Smooth muscle cell (in vitro differentiated cells): ENCODE data around the gene UBC. TPM values are rescaled to one million over a fixed set of nuclear protein-coding genes. Genes with fewer than 3 reads are reported as not detected.

Source experiments
- DNase-seq: peaks from one replicate; lab custom pipeline; 2025; ENCODE audit not compliant: unreplicated experiment; lab: John Stamatoyannopoulos, UW
- H2AFZ ChIP-seq: fragments of 200-600 bp; sonication (generic); 2 replicates; pipeline ENCODE4 v1.6.0; 2016; ENCODE audit warnings: antibody characterized with exemption, low read depth, mild to moderate bottlenecking
- H3F3A ChIP-seq: fragments of 200-600 bp; sonication (generic); 2 replicates; pipeline ENCODE4 v1.6.0; 2017; ENCODE audit warnings: antibody characterized with exemption, low read depth
- H3K27ac ChIP-seq: fragments of 200-600 bp; sonication (generic); 2 replicates; pipeline ENCODE4 v1.5.1; 2016; ENCODE audit warnings: low read depth, mild to moderate bottlenecking
- H3K27me3 ChIP-seq: fragments of 200-600 bp; sonication (generic); 2 replicates; pipeline ENCODE4 v1.6.1; 2016; ENCODE audit warnings: low read depth, mild to moderate bottlenecking
- H3K36me3 ChIP-seq: fragments of 200-600 bp; sonication (generic); 2 replicates; pipeline ENCODE4 v1.5.1; 2016; ENCODE audit warnings: low read depth
- H3K4me1 ChIP-seq: fragments of 200-600 bp; sonication (generic); 2 replicates; pipeline ENCODE4 v1.5.1; 2016; ENCODE audit warnings: low read depth
- H3K4me2 ChIP-seq: fragments of 200-600 bp; sonication (generic); 2 replicates; pipeline ENCODE4 v1.6.0; 2016; ENCODE audit warnings: mild to moderate bottlenecking
- H3K4me3 ChIP-seq: fragments of 200-600 bp; sonication (generic); 2 replicates; pipeline ENCODE4 v1.5.1; 2016; ENCODE audit warnings: mild to moderate bottlenecking
- H3K79me2 ChIP-seq: fragments of 200-600 bp; sonication (generic); 2 replicates; pipeline ENCODE4 v1.6.0; 2016; ENCODE audit warnings: low read depth, mild to moderate bottlenecking
- H3K9ac ChIP-seq: fragments of 200-600 bp; sonication (generic); 2 replicates; pipeline ENCODE4 v1.6.0; 2016; ENCODE audit warnings: low read depth
- H3K9me3 ChIP-seq: fragments of 200-600 bp; sonication (generic); replicated peaks from 2 replicates; pipeline ENCODE4 v1.5.1; 2016; ENCODE audit warnings: low read depth
- H4K20me1 ChIP-seq: fragments of 200-600 bp; sonication (generic); 2 replicates; pipeline ENCODE4 v1.6.0; 2016; ENCODE audit warnings: low read depth
- WGBS: methylation state at CpG from one replicate; pipeline ENCODE4 v1.1.7; 2016; ENCODE audit warnings: low lambda C conversion rate; 5-methylcytosine and 5-hydroxymethylcytosine counted together
- polyA plus RNA-seq: library from polyadenylated mRNA; unstranded; fragments of >200 nt; fragmentation: Nextera tagmentation; extraction: Ambion mirVana; gene quantifications from 2 replicates; pipeline ENCODE4 v1.2.1, GENCODE V29; 2016
- total RNA-seq: library from RNA; depleted of rRNA; stranded (reverse); fragments of >200 nt; gene quantifications from 2 replicates; pipeline ENCODE4 v1.2.3, GENCODE V29; 2014
- TF ChIP-seq, protein P1 (sequence below): fragments of 200-600 bp; sonication (generic); IDR thresholded peaks from 2 replicates; pipeline ENCODE4 v1.5.1; 2017; ENCODE audit warnings: borderline replicate concordance, mild to moderate bottlenecking, antibody characterized with exemption; ENCODE audit not compliant: insufficient read depth, poor library complexity, severe bottlenecking

Gene UBC
- total and polyA plus RNA-seq, 2 experiments from 2014 or later, result 1,322 to 1,327 TPM

DNA sequence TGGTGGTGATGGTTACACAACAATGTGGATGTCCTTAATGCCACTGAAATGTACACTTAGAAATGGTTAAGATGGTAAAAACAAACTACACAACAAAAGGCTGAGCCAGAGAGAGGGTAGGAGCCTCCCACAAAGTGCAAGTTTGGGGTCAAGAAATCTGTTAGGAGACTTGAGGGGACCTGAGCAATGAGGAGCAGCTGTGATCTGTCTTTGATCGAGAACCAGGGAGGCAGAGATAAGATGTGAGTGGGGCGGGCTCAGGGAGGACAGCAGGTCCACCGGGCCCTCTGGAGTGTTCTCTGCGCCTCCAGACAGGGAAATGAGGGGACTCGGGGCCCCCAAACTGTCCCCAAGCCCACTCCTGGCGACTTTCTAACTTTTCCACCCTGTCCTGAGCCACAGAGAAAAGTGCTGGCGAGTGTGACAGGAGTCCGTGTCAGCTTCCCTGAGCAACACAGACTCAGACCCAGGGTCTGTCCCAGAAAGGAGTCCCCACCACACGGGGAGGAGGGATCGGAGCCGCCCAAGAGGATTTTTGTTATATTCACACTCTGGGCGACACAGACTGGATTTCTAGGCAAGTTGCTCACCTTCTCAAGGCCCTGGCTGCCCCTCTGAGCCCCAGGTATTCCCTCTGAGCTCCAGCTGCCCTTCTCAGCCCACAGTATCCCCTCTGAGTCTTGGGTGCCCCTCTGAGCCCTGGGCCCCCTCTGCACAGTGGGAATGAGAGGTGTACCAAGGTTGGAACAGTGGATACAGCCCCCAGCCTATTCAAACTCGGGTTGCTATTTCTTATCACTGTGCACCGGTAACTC lies 39.3 kb downstream of the UBC start:
- Histone ChIP-seq H3K9me3 (no peaks in the 10 kb centered on the region), H4K20me1 (no peaks in the 10 kb centered on the region), H2AFZ (no peak overlapping the region), H3K4me1 (no peaks in the 10 kb centered on the region), H3K4me3 (no peak overlapping the region), H3K27me3 (no peaks in the 10 kb centered on the region), H3K9ac (no peak overlapping the region), H3K27ac (no peak overlapping the region), H3K4me2 (no peak overlapping the region), H3K36me3 (no peaks in the 10 kb centered on the region), H3F3A (no peaks in the 10 kb centered on the region), H3K79me2 (no peaks in the 10 kb centered on the region)
- no peak for DNase-seq
- 74% methylated on average over 14 of the region's 14 CpGs for WGBS
- TF ChIP-seq, protein P1, sequence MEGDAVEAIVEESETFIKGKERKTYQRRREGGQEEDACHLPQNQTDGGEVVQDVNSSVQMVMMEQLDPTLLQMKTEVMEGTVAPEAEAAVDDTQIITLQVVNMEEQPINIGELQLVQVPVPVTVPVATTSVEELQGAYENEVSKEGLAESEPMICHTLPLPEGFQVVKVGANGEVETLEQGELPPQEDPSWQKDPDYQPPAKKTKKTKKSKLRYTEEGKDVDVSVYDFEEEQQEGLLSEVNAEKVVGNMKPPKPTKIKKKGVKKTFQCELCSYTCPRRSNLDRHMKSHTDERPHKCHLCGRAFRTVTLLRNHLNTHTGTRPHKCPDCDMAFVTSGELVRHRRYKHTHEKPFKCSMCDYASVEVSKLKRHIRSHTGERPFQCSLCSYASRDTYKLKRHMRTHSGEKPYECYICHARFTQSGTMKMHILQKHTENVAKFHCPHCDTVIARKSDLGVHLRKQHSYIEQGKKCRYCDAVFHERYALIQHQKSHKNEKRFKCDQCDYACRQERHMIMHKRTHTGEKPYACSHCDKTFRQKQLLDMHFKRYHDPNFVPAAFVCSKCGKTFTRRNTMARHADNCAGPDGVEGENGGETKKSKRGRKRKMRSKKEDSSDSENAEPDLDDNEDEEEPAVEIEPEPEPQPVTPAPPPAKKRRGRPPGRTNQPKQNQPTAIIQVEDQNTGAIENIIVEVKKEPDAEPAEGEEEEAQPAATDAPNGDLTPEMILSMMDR, result no peak

DNA sequence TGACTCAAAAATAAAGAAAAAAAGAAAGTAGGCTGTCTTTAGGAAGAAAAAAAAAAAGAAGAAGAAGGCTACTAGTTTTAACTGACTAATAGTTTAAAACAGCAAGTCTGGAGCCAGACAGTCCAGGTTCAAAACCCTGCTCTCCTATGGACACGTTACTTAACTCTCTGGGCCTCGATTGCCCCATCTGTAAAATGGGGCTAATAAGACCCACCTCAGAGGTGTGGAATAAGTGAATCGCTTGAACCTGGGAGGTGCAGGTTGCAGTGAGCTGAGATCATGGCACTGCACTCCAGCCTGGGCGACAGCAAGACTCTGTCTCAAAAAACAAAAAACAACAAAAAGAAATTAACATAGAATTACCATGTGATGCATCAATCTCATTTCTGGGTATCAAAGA lies 40.3 kb downstream of the UBC start:
- Histone ChIP-seq H3K79me2 (no peaks in the 10 kb centered on the region), H3K4me2 (no peak overlapping the region), H3K36me3 (no peaks in the 10 kb centered on the region), H3K9me3 (no peaks in the 10 kb centered on the region), H4K20me1 (no peaks in the 10 kb centered on the region), H3K27ac (no peak overlapping the region), H3K4me3 (no peak overlapping the region), H3K4me1 (no peaks in the 10 kb centered on the region), H3K9ac (no peak overlapping the region), H3F3A (no peaks in the 10 kb centered on the region), H2AFZ (no peak overlapping the region), H3K27me3 (no peaks in the 10 kb centered on the region)
- TF ChIP-seq, protein P1, result no peak
- DNase-seq, result no peak
- WGBS, result 98% methylated on average over 4 of the region's 4 CpGs

DNA sequence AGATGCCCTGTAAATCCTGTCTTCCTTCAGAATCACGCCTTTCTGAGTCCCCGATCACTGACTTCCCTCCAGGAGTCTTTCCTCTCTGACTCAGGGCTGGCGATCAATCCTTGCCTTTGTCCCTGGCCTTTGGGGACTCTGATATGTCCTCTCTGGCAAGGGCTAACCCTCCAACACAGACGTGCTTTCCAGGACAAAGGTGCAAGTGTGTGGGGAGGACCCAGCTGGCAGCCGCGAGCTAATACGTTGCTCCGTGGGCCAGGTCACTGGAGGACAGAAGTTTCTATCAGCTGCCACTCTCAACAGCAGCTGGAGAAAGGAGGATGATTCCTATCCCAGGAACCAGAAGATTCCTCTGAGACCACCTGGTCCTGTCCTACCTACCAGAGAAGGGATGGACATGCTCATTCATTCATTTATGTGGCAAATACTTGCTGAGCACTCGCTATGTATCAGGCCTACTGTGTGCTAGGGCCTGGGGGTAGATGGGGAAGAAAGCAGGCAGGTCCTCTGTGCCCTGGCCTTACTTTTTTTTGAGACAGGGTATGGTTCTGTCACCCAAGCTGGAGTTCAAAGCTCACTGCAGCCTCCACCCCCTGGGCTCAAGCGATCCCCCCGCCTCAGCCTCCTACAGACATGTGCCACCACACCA lies 42.3 kb downstream of the UBC start:
- Histone ChIP-seq H3K4me2 (no peak overlapping the region), H3K27ac (no peak overlapping the region), H4K20me1 (no peaks in the 10 kb centered on the region), H3K27me3 (no peaks in the 10 kb centered on the region), H3K36me3 (no peaks in the 10 kb centered on the region), H3F3A (no peaks in the 10 kb centered on the region), H3K9ac (no peak overlapping the region), H3K4me3 (no peak overlapping the region), H2AFZ (no peak overlapping the region), H3K4me1 (no peaks in the 10 kb centered on the region), H3K9me3 (no peaks in the 10 kb centered on the region), H3K79me2 (no peaks in the 10 kb centered on the region)
- 81% methylated on average over 11 of the region's 11 CpGs for WGBS
- no peak for DNase-seq
- TF ChIP-seq, protein P1, result no peak

DNA sequence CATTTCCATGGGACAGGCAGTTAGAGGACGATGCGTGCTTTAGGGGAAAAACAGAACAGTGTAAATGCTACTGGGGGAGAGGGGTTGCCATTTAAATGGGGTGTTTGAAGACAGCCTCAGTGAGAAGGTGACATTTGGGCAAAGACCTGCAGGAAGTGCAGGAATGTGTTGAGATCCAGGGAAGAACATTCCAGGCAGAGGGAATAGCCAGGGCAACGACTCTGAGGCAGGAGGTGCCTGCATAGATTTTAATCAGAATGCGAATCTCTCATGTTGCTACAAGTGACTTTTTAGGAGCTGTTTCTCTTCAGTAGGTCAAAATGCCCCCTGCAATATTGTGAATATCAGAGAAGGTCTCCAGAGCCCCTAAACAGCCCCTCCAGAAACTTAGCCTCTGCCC lies 43.2 kb downstream of the UBC start:
- H3K4me2 ChIP-seq, result no peak overlapping the region
- no peak overlapping the region for H3K27ac ChIP-seq
- H3K4me3 ChIP-seq, result no peak overlapping the region
- no peaks in the 10 kb centered on the region for H4K20me1 ChIP-seq
- no peaks in the 10 kb centered on the region for H3K4me1 ChIP-seq
- no peaks in the 10 kb centered on the region for H3K27me3 ChIP-seq
- no peaks in the 10 kb centered on the region for H3K36me3 ChIP-seq
- TF ChIP-seq, protein P1, result no peak
- WGBS, result 77% methylated on average over 4 of the region's 4 CpGs
- H3F3A ChIP-seq, result no peaks in the 10 kb centered on the region
- H2AFZ ChIP-seq, result no peak overlapping the region
- no peak for DNase-seq
- no peak overlapping the region for H3K9ac ChIP-seq
- no peaks in the 10 kb centered on the region for H3K9me3 ChIP-seq
- H3K79me2 ChIP-seq, result no peaks in the 10 kb centered on the region
